ENCODE results near the gene CD6.

The CD6 gene

DNA sequence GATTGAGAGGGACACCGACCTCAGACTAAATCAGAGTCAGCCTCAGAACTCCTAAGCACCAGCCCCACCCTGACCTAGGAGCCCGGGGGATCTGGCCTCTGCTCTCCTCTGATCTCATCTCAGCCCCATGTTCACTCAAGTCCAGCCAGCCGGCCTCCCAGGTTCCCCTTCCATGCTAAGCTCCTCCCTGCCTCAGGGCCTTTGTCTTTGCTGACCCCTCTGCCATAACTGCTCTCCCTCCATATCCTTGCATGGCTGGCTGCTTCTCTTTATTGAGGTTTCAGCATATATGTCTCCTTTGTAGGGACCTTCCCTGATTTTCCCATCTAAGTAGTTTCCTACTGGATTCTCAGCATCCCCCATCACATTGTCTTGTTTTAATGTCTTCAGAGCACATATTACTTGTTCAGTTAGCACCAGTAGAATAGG lies 18.7 kb upstream of the CD6 start:
- intact Hi-C loops (cut with micrococcal nuclease): loop anchor here (2.0 to 5.0 kb wide), 3 partner anchors 18 to 175 kb away; partner anchors contain the start of genes CD6 and TMEM109

GRCh38 chr11:60953781-60954180 lies 17.7 kb upstream of the CD6 start:
- H3K4me3 Mint-ChIP-seq: peak overlapping the region; percentile 41
- H3K36me3 Mint-ChIP-seq (ENCODE audit: low read depth): peaks cover 36% of the 10 kb centered on the region
- intact Hi-C loops (cut with micrococcal nuclease): loop anchor here (2.0 to 5.0 kb wide), 3 partner anchors 17 to 174 kb away; partner anchors contain the start of genes CD6 and TMEM109
- peaks cover 64% of the 10 kb centered on the region for H3K4me1 Mint-ChIP-seq (ENCODE audit: low read depth)
- no peaks in the 10 kb centered on the region for H3K9me3 Mint-ChIP-seq
- peaks cover 17% of the 10 kb centered on the region for H3K27me3 Mint-ChIP-seq
- H3K27ac Mint-ChIP-seq: peak overlapping the region; percentile 99

More for the DNA sequence above, 18.7 kb upstream of the CD6 start:
- Mint-ChIP-seq H3K27me3 (peaks cover 8% of the 10 kb centered on the region), H3K4me3 (peak overlapping the region; percentile 97), H3K4me1 (ENCODE audit: low read depth) (peaks cover 67% of the 10 kb centered on the region), H3K9me3 (no peaks in the 10 kb centered on the region), H3K36me3 (ENCODE audit: low read depth) (peaks cover 46% of the 10 kb centered on the region), H3K27ac (peak overlapping the region; percentile 99)

DNA sequence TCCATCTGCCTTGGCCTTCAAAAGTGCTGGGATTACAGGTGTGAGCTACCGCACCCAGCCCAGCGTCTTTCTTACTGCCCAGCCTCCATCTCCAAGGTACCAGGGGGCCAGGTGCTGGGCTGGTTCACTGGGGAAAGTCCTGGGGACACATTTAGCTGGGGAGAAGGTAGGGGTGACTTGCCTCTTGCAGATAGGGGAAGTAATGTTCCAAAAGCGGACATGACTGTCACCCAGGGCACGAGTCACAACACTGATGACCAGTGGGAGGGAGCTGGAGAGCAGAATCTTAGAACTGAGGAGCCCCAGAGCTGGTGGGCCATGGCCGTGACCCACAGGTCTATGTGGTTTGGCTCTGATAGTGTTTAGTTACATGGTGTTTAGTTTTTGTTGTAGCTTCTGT lies 17.1 kb upstream of the CD6 start:
- Mint-ChIP-seq H3K36me3 (ENCODE audit: low read depth) (peaks cover 30% of the 10 kb centered on the region), H3K4me3 (no peak overlapping the region), H3K9me3 (no peaks in the 10 kb centered on the region), H3K27ac (peak overlapping the region; percentile 99), H3K27me3 (peaks cover 18% of the 10 kb centered on the region), H3K4me1 (ENCODE audit: low read depth) (peaks cover 58% of the 10 kb centered on the region)
- intact Hi-C loops (cut with micrococcal nuclease): loop anchor here (5.0 kb wide), 2 partner anchors 42 to 173 kb away; partner anchors contain the start of gene TMEM109

DNA sequence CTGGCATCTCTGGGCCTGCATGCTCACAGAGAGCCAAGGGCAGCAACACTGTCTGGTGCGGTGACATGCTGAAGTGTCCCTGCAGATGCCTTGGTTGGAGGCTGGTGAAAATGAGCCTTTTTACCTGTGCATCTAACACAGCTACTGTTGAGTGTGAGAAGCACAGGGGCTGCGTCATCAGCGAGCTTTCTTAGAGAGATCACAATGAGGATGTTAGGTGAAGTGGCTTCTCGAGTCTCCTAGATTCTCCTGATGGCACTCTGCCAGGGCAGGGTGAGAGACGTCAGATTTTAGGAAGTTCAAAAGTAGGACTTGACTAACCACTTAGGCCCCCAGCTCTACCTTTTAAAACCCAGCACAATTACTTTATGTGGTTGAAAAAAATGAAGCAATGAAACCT lies 15.9 kb upstream of the CD6 start:
- Mint-ChIP-seq H3K27me3 (peaks cover 30% of the 10 kb centered on the region), H3K4me1 (ENCODE audit: low read depth) (peaks cover 58% of the 10 kb centered on the region), H3K36me3 (ENCODE audit: low read depth) (peaks cover 18% of the 10 kb centered on the region), H3K27ac (peak overlapping the region; percentile 99), H3K9me3 (no peaks in the 10 kb centered on the region), H3K4me3 (no peak overlapping the region)
- intact Hi-C loops (cut with micrococcal nuclease): no loop called here

GRCh38 chr11:60957188-60957587 lies 14.3 kb upstream of the CD6 start:
- intact Hi-C loops (cut with micrococcal nuclease): no loop called here
- no peaks in the 10 kb centered on the region for H3K9me3 Mint-ChIP-seq
- H3K4me1 Mint-ChIP-seq (ENCODE audit: low read depth): peaks cover 56% of the 10 kb centered on the region
- peaks cover 3% of the 10 kb centered on the region for H3K36me3 Mint-ChIP-seq (ENCODE audit: low read depth)
- no peak overlapping the region for H3K4me3 Mint-ChIP-seq
- H3K27me3 Mint-ChIP-seq: peaks cover 36% of the 10 kb centered on the region
- H3K27ac Mint-ChIP-seq: peak overlapping the region; percentile 37

- H3K4me3 Mint-ChIP-seq: no peak overlapping the region
- no peaks in the 10 kb centered on the region for H3K9me3 Mint-ChIP-seq
- H3K36me3 Mint-ChIP-seq (ENCODE audit: low read depth): no peaks in the 10 kb centered on the region
- peaks cover 36% of the 10 kb centered on the region for H3K27me3 Mint-ChIP-seq
- H3K4me1 Mint-ChIP-seq (ENCODE audit: low read depth): peaks cover 34% of the 10 kb centered on the region
- intact Hi-C loops (cut with micrococcal nuclease): no loop called here
- H3K27ac Mint-ChIP-seq: no peak overlapping the region
Observed at GRCh38 chr11:60959431-60959830, 12.0 kb upstream of the CD6 start.

DNA sequence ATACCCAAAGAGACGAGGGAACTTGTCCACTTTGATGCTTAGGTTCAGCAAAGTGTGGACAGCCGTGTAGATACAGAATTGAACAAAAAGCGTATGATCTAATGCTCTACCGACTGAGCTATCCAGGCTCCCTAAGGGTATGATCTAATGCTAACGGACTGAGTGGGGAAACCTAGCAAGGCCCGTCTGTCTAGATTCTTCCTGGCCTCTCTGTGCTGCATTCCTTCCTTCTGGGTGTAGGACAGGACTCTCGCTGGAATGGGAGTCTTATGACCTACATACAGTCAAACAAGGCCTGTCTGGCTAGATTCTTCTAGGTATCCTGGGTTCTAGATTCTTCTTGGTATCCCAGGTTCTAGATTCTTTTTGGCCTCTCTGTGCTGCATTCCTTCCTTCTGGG lies 11.1 kb upstream of the CD6 start:
- H3K27me3 Mint-ChIP-seq: peaks cover 36% of the 10 kb centered on the region
- H3K36me3 Mint-ChIP-seq (ENCODE audit: low read depth): no peaks in the 10 kb centered on the region
- no peak overlapping the region for H3K4me3 Mint-ChIP-seq
- intact Hi-C loops (cut with micrococcal nuclease): no loop called here
- H3K9me3 Mint-ChIP-seq: no peaks in the 10 kb centered on the region
- peaks cover 30% of the 10 kb centered on the region for H3K4me1 Mint-ChIP-seq (ENCODE audit: low read depth)
- H3K27ac Mint-ChIP-seq: no peak overlapping the region

GRCh38 chr11:60964801-60965200 lies 6.7 kb upstream of the CD6 start:
- Mint-ChIP-seq H3K27me3 (peaks cover 19% of the 10 kb centered on the region), H3K9me3 (peaks cover 28% of the 10 kb centered on the region)

DNA sequence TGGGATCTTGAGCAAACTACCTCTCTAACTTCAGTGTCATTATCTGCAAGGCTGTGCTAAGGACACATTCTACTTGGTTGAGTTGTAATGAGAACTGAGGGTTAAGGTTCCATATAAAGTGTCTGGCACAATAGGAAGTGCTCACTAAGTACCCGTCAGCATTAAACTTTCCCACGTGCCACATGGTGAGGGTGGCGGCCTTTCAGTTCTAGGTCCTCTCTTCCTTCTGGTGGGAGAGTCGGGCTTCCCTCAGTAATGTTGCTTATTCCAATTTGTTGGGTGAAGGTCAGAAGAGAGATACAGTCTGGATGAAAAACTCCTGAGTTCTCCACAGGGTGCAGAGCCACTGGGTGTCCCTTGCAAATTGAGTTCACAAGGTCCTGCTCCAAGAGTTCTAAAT lies 4.6 kb upstream of the CD6 start:
- H3K27me3 Mint-ChIP-seq: peaks cover 21% of the 10 kb centered on the region
- H3K4me3 Mint-ChIP-seq: no peak overlapping the region
- peaks cover 28% of the 10 kb centered on the region for H3K9me3 Mint-ChIP-seq
- peak overlapping the region; percentile 45 for H3K27ac Mint-ChIP-seq
- peaks cover 41% of the 10 kb centered on the region for H3K4me1 Mint-ChIP-seq (ENCODE audit: low read depth)
- peaks cover 12% of the 10 kb centered on the region for H3K36me3 Mint-ChIP-seq (ENCODE audit: low read depth)
- intact Hi-C loops (cut with micrococcal nuclease): no loop called here

More at GRCh38 chr11:60964801-60965200, 6.7 kb upstream of the CD6 start:
- Mint-ChIP-seq H3K27ac (no peak overlapping the region), H3K4me1 (ENCODE audit: low read depth) (peaks cover 22% of the 10 kb centered on the region), H3K4me3 (no peak overlapping the region), H3K36me3 (ENCODE audit: low read depth) (peaks cover 12% of the 10 kb centered on the region)
- intact Hi-C loops (cut with micrococcal nuclease): no loop called here

DNA sequence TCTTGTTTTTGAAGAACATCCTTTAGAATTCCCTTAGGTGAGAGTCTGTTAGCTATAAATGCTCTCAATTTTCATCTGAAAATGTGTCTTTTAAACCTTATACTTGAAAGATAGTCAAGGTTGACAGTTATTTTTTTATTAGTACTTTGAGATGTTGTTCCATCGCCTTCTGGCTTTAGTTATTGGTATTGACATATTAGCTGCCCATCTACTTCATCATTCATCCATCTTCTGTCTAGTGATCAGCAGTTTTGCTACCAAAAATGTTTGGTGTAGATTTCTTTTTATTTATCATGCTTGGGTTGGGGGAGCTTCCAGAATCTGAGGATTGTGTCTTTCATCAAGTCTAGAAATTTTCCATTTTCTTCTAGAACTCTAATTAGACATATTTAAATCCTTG lies 3.3 kb upstream of the CD6 start:
- no peak overlapping the region for H3K4me3 Mint-ChIP-seq
- H3K9me3 Mint-ChIP-seq: peaks cover 28% of the 10 kb centered on the region
- H3K27ac Mint-ChIP-seq: no peak overlapping the region
- peaks cover 41% of the 10 kb centered on the region for H3K4me1 Mint-ChIP-seq (ENCODE audit: low read depth)
- H3K36me3 Mint-ChIP-seq (ENCODE audit: low read depth): peaks cover 12% of the 10 kb centered on the region
- intact Hi-C loops (cut with micrococcal nuclease): no loop called here
- peaks cover 33% of the 10 kb centered on the region for H3K27me3 Mint-ChIP-seq

DNA sequence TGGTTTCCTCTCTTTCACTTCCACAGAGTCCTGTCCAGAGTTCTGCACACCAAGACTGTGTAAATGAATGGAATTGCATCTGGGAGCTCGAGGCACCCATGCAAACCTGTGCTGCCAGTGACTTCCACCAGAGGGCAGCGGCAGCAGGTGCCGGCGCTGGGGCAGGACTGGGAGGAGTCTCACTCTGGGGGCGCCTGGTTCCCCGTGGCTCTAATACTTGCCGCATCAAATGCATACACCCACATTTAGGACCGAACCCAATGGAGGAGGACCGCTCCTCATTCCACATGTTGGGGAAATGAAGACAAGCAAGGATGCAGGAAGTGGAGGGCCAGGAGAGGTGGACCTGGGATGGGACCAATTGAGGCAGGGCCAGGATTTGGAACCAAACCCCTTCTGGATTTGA lies 1.1 kb upstream of the CD6 start:
- Mint-ChIP-seq H3K27ac (no peak overlapping the region), H3K36me3 (ENCODE audit: low read depth) (peaks cover 12% of the 10 kb centered on the region), H3K4me1 (ENCODE audit: low read depth) (peaks cover 48% of the 10 kb centered on the region), H3K4me3 (no peak overlapping the region), H3K27me3 (peaks cover 36% of the 10 kb centered on the region), H3K9me3 (peaks cover 28% of the 10 kb centered on the region)
- intact Hi-C loops (cut with micrococcal nuclease): loop anchor here (1.0 to 2.0 kb wide), 2 partner anchors 18 to 159 kb away; partner anchors contain the start of gene SLC15A3

DNA sequence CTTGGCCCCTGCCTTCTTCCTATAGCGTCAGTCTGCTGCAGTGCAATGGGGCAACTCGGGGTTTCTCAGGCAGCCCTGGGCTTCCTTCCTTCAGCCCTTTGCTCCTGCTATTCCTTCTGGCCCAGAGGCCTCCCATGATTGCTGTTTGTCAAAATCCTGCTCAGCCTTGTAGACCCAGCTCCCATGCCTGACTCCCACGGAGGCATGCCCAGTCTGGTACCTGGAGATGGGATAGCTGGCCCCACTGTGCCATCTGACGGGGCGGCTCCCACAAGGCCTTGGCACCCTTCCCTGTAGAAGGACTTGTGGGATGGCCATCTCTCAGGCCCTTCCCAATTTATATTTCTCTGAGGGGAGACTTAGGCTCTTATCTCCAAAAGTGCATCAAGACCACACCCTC lies 590 bp upstream of the CD6 start:
- Mint-ChIP-seq H3K27ac (no peak overlapping the region), H3K9me3 (peaks cover 28% of the 10 kb centered on the region), H3K27me3 (peaks cover 34% of the 10 kb centered on the region), H3K36me3 (ENCODE audit: low read depth) (peaks cover 12% of the 10 kb centered on the region), H3K4me3 (no peak overlapping the region), H3K4me1 (ENCODE audit: low read depth) (peaks cover 43% of the 10 kb centered on the region)
- intact Hi-C loops (cut with micrococcal nuclease): loop anchor here (1.0 to 2.0 kb wide), 2 partner anchors 18 to 158 kb away; partner anchors contain the start of gene SLC15A3

GRCh38 chr11:60972182-60973030 lies 926 bp downstream of the CD6 start:
- intact Hi-C loops (cut with micrococcal nuclease): no loop called here
- peaks cover 34% of the 10 kb centered on the region for H3K27me3 Mint-ChIP-seq
- peaks cover 30% of the 10 kb centered on the region for H3K4me1 Mint-ChIP-seq (ENCODE audit: low read depth)
- peaks cover 8% of the 10 kb centered on the region for H3K36me3 Mint-ChIP-seq (ENCODE audit: low read depth)
- no peak overlapping the region for H3K4me3 Mint-ChIP-seq
- no peak overlapping the region for H3K27ac Mint-ChIP-seq
- peaks cover 23% of the 10 kb centered on the region for H3K9me3 Mint-ChIP-seq

GRCh38 chr11:60973699-60974098 lies 2.2 kb downstream of the CD6 start:
- Mint-ChIP-seq H3K9me3 (peaks cover 11% of the 10 kb centered on the region), H3K27ac (no peak overlapping the region), H3K4me3 (no peak overlapping the region), H3K36me3 (ENCODE audit: low read depth) (no peaks in the 10 kb centered on the region), H3K27me3 (peaks cover 32% of the 10 kb centered on the region), H3K4me1 (ENCODE audit: low read depth) (peaks cover 39% of the 10 kb centered on the region)
- intact Hi-C loops (cut with micrococcal nuclease): no loop called here

Data from dendritic cell treated with granulocyte-macrophage colony-stimulating factor and Interleukin-4, amounts not matched to agents 40 ng/mL and 50 ng/mL, for 4 days (primary cell).